Vagina (tissue), 2 donors: Measurements from ENCODE around the gene SLC26A6. TPM values are rescaled to one million over a fixed set of nuclear protein-coding genes. Genes with fewer than 3 reads are reported as not detected.

Experiments
- DNase-seq, 2 donors: peaks; one replicate each; pipeline ENCODE4 v3.0.0-alpha.2; 2017; ENCODE audit errors: extremely low spot score in 2 of 2
- H3K27ac ChIP-seq: fragments of 200-600 bp; sonication (generic); one replicate; pipeline ENCODE4 v1.5.1; 2019
- H3K27me3 ChIP-seq: fragments of 200-600 bp; sonication (generic); one replicate; pipeline ENCODE4 v1.5.1; 2019
- H3K36me3 ChIP-seq, 2 donors: fragments of 200-600 bp; sonication (generic); one replicate each; pipeline ENCODE4 v1.5.1; 2017 to 2019
- H3K4me1 ChIP-seq: fragments of 200-600 bp; sonication (generic); one replicate; pipeline ENCODE4 v1.5.1; 2019
- H3K4me3 ChIP-seq, 2 donors: fragments of 200-600 bp; sonication (generic); 1 replicate in 1 of 2; 2 replicates in 1 of 2; pipeline ENCODE4 v1.5.1; 2016 to 2019
- H3K9me3 ChIP-seq: fragments of 200-600 bp; sonication (generic); one replicate; pipeline ENCODE4 v1.5.1; 2019
- POLR2A ChIP-seq, 2 donors: fragments of 450-650 bp; IDR thresholded peaks; one replicate each; pipeline ENCODE4 v1.6.1; 2017; ENCODE audit warnings: antibody characterized with exemption in 2 of 2, mild to moderate bottlenecking in 2 of 2, moderate library complexity in 2 of 2
- POLR2AphosphoS5 ChIP-seq, 2 donors: sonication (generic); formaldehyde crosslinking; IDR thresholded peaks; one replicate each; pipeline ENCODE4 v1.9.0; 2017; ENCODE audit warnings: antibody characterized with exemption in 2 of 2, mild to moderate bottlenecking in 2 of 2, low read depth in 1 of 2; ENCODE audit not compliant: insufficient read depth in 1 of 2
- intact Hi-C: fragments of 100-400 bp; cut with DNase I; formaldehyde crosslinking; loops from one replicate; pipeline ENCODE4 v1.15.1; 2023
- total RNA-seq: library from RNA; depleted of rRNA; stranded (reverse); fragments of >200 nt; gene quantifications from one replicate; pipeline ENCODE4 v1.2.3, GENCODE V29; 2016
- TF ChIP-seq, protein P1 (sequence below), 3 experiments: fragments of 450-650 bp in 2 of 3; fragments of 200-600 bp in 1 of 3; sonication (generic) in 1 of 3; IDR thresholded peaks; one replicate each; pipeline ENCODE4 v1.5.1; 2017 to 2019; ENCODE audit warnings: antibody characterized with exemption in 3 of 3, mild to moderate bottlenecking in 2 of 3, moderate library complexity in 2 of 3

The SLC26A6 gene
- total RNA-seq, 1 donor from 2014 or later, result 35.1 TPM

DNA sequence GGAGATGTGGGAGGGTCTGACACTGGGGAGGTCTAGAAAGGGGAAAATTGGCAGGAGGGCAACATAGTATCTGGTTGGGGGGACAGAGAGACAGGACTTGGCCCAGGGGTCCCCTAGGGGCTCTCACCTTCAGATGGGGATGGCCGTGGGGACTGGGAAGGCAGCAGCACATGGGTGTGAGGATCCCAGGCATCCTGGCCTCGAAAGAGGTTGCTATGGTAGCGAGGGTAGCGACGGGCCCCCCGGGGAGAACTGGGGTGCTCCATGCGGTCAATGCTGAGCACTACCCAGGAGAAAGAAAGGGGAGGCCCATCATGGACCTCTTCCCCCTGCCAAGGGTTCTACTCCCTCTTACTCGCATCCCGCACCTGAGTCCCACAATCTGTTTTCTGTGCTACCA, 12.5 kb upstream of the SLC26A6 start:
- no peak for DNase-seq
- Histone ChIP-seq H3K27me3 (no peaks in the 10 kb centered on the region), H3K36me3 (no peaks in the 10 kb centered on the region), H3K4me3 (no peak overlapping the region), H3K27ac (no peak overlapping the region), H3K9me3 (no peaks in the 10 kb centered on the region), H3K4me1 (no peaks in the 10 kb centered on the region)
- TF ChIP-seq POLR2A (IDR thresholded peaks at IDR 0.05), result no peak
- TF ChIP-seq, protein P1, sequence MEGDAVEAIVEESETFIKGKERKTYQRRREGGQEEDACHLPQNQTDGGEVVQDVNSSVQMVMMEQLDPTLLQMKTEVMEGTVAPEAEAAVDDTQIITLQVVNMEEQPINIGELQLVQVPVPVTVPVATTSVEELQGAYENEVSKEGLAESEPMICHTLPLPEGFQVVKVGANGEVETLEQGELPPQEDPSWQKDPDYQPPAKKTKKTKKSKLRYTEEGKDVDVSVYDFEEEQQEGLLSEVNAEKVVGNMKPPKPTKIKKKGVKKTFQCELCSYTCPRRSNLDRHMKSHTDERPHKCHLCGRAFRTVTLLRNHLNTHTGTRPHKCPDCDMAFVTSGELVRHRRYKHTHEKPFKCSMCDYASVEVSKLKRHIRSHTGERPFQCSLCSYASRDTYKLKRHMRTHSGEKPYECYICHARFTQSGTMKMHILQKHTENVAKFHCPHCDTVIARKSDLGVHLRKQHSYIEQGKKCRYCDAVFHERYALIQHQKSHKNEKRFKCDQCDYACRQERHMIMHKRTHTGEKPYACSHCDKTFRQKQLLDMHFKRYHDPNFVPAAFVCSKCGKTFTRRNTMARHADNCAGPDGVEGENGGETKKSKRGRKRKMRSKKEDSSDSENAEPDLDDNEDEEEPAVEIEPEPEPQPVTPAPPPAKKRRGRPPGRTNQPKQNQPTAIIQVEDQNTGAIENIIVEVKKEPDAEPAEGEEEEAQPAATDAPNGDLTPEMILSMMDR (IDR thresholded peaks at IDR 0.05), result no peak
- intact Hi-C loops, result no loop called here

DNA sequence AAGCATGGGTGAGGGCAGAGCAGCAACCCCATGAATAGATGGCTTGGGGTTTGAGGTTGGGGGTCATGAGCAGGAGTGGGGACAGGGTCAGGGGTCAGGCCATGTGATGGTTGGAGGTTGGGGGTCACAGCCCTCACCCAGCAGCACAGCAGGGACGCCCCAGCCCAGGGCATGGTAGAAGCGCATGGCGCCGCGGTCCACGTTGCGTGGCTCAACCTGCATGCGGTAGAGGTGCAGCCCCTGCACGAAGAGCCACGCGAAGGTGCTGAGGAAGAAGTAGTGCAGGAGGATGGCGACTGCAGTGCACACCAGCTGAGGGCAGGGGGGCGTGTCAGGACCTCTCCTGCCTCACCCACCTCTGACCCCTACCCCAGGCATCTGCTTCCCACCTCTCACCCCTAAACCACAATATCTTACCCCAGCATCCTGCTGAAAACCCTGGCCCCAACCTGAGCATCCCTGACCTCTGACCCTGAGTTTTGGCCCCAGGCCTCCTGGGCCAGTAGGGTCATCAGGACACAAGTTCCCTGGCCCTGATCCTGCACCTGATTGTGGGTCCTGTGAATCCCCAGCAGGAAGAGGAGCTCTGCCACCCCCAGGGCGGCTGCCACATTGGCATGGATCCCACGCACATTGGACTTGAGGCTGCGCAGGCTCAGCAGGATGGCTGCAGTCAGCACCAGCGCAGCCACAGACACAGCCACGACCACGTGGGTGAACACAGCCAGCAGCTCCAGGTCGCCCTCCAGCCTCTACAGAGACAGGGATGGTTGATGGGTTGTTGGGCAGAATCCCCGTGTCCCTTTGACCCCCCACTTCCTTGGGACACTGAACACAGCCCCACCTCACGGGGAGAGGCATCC, 9.9 kb upstream of the SLC26A6 start:
- Histone ChIP-seq H3K27me3 (no peaks in the 10 kb centered on the region), H3K4me1 (no peaks in the 10 kb centered on the region), H3K27ac (no peak overlapping the region), H3K4me3 (no peak overlapping the region), H3K9me3 (no peaks in the 10 kb centered on the region), H3K36me3 (no peaks in the 10 kb centered on the region)
- intact Hi-C loops, result no loop called here
- DNase-seq, result no peak
- no peak for TF ChIP-seq POLR2A (IDR thresholded peaks at IDR 0.05)
- TF ChIP-seq POLR2AphosphoS5 (IDR thresholded peaks at IDR 0.05; ENCODE audit: insufficient read depth in 1 of 2, low read depth in 1 of 2), result no peak
- TF ChIP-seq, protein P1 (IDR thresholded peaks at IDR 0.05), result no peak

DNA sequence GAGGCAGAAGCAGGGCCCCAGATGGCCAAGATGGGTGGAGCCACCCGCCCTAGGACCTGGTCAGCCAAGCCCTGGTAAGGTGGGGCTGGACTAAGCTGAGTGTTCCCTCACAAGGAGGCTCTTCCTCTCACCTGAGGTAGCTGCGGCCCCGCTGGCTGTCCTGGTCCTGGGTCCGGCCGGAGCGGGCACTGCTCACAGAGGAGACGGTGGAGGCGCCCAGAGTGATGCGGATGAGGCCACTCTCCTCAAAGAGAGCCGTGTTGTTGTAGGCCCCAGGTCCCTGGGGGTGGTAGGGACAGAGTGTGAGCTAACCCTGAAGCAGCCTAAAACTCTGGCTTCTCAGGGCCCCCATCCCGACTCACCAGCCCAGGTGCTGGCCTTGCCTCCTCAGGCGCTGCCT, 7.3 kb upstream of the SLC26A6 start:
- TF ChIP-seq POLR2A (IDR thresholded peaks at IDR 0.05) (no peak), POLR2AphosphoS5 (IDR thresholded peaks at IDR 0.05; ENCODE audit: insufficient read depth in 1 of 2, low read depth in 1 of 2) (no peak)
- TF ChIP-seq, protein P1 (IDR thresholded peaks at IDR 0.05), result no peak
- H3K27ac ChIP-seq, result no peak overlapping the region
- H3K36me3 ChIP-seq, result no peaks in the 10 kb centered on the region
- intact Hi-C loops, result no loop called here
- H3K4me1 ChIP-seq, result no peaks in the 10 kb centered on the region
- no peaks in the 10 kb centered on the region for H3K9me3 ChIP-seq
- H3K4me3 ChIP-seq, result no peak overlapping the region
- DNase-seq, result no peak
- H3K27me3 ChIP-seq, result no peaks in the 10 kb centered on the region

- Histone ChIP-seq H3K4me3 (no peak overlapping the region), H3K27me3 (no peaks in the 10 kb centered on the region), H3K36me3 (no peaks in the 10 kb centered on the region), H3K27ac (no peak overlapping the region), H3K9me3 (no peaks in the 10 kb centered on the region), H3K4me1 (peaks cover 2% of the 10 kb centered on the region)
- intact Hi-C loops, result no loop called here
- DNase-seq, result no peak
- TF ChIP-seq POLR2A (IDR thresholded peaks at IDR 0.05) (no peak), POLR2AphosphoS5 (IDR thresholded peaks at IDR 0.05; ENCODE audit: insufficient read depth in 1 of 2, low read depth in 1 of 2) (no peak)
- TF ChIP-seq, protein P1 (IDR thresholded peaks at IDR 0.05), result no peak
Measured at GRCh38 chr3:48641396-48641795, 6.1 kb upstream of the SLC26A6 start.

- H3K27ac ChIP-seq, result no peak overlapping the region
- H3K36me3 ChIP-seq, result no peaks in the 10 kb centered on the region
- no peak overlapping the region for H3K4me3 ChIP-seq
- H3K27me3 ChIP-seq, result no peaks in the 10 kb centered on the region
- H3K4me1 ChIP-seq, result peaks cover 10% of the 10 kb centered on the region
- DNase-seq, result no peak
- TF ChIP-seq, protein P1 (IDR thresholded peaks at IDR 0.05), result no peak
- TF ChIP-seq POLR2A (IDR thresholded peaks at IDR 0.05) (no peak), POLR2AphosphoS5 (IDR thresholded peaks at IDR 0.05; ENCODE audit: insufficient read depth in 1 of 2, low read depth in 1 of 2) (no peak)
- intact Hi-C loops, result no loop called here
- H3K9me3 ChIP-seq, result no peaks in the 10 kb centered on the region
Measured at GRCh38 chr3:48639944-48640606, 4.8 kb upstream of the SLC26A6 start.
